K562 (cell line): ENCODE data around the gene PARP15. TPM values are rescaled to one million over a fixed set of nuclear protein-coding genes. Genes with fewer than 3 reads are reported as not detected.

Source experiments
- DPF2 ChIP-seq: fragments of 450-650 bp; IDR thresholded peaks from 2 replicates; pipeline ENCODE4 v1.6.1; 2016
- REST ChIP-seq, 2 experiments: fragments of 450-650 bp; formaldehyde crosslinking in 1 of 2; IDR thresholded peaks; 2 replicates each; pipeline versions ENCODE4 v1.4.0 to v1.6.1; 2014 to 2020; ENCODE audit warnings: mild to moderate bottlenecking in 2 of 2, borderline replicate concordance in 1 of 2, low read depth in 1 of 2
- RNF219 ChIP-seq: fragments of 250-450 bp; sonication (Bioruptor Pico); IDR thresholded peaks from 2 replicates; pipeline ENCODE4 v1.5.0; 2022; ENCODE audit warnings: mild to moderate bottlenecking
- ZBTB34 ChIP-seq: fragments of 250-450 bp; sonication (Bioruptor Pico); IDR thresholded peaks from 2 replicates; pipeline ENCODE4 v1.8.0; 2021; ENCODE audit warnings: mild to moderate bottlenecking, moderate library complexity
- ZBTB40 ChIP-seq, 2 experiments: fragments of 450-650 bp in 1 of 2; sonication (generic) in 1 of 2; formaldehyde crosslinking in 1 of 2; IDR thresholded peaks; 2 replicates each; pipeline versions ENCODE4 v1.7.1 to v1.9.0; 2016 to 2022; ENCODE audit warnings: inconsistent platforms in 1 of 2, mild to moderate bottlenecking in 1 of 2, missing genetic modification reagents in 1 of 2
- polyA plus RNA-seq, 8 experiments: library from polyadenylated mRNA; depleted of rRNA in 4 of 8; stranded (reverse) in 5 of 8; unstranded in 3 of 8; fragments of >200 nt; fragmentation: Nextera tagmentation in 2 of 8; fragmentation: Illumina TruSeq in 1 of 8; extraction: Ambion mirVana in 2 of 8; extraction: Trizol in 1 of 8; gene quantifications; 2 replicates each; pipeline versions ENCODE4 v1.2.1 to v1.2.3, GENCODE V29; 2011 to 2014; ENCODE audit warnings: inconsistent platforms in 1 of 8, missing spikeins in 1 of 8
- total RNA-seq, 7 experiments: library from RNA; depleted of rRNA in 6 of 7; stranded (reverse); fragments of >200 nt in 6 of 7; fragmentation: Illumina TruSeq in 2 of 7; extraction: Trizol in 2 of 7; gene quantifications; 2 replicates each; pipeline versions ENCODE4 v1.2.1 to v1.2.3, GENCODE V29; 2011 to 2021; ENCODE audit warnings: low replicate concordance in 1 of 7

Gene PARP15
- total and polyA plus RNA-seq, 9 of the 15 experiments (the other 6 are each of a cell fraction or from before 2014, with no cell fraction given): 0.05 to 0.40 (median 0.13) TPM

GRCh38 chr3:122676759-122677158 lies 99.3 kb downstream of the PARP15 start (continued):
- TF ChIP-seq REST (IDR thresholded peaks at IDR 0.05; ENCODE audit: borderline replicate concordance): no peak
- no peak for TF ChIP-seq REST (CRISPR knock-in tag; IDR thresholded peaks at IDR 0.05; ENCODE audit: low read depth)
- TF ChIP-seq ZBTB34 (CRISPR knock-in tag): no peak
- no peak for TF ChIP-seq DPF2
- no peak for TF ChIP-seq RNF219
- no peak for TF ChIP-seq ZBTB40 (IDR thresholded peaks at IDR 0.05)
- TF ChIP-seq ZBTB40 (CRISPR knock-in tag; IDR thresholded peaks at IDR 0.05): no peak
